Psoas muscle (tissue), 8 donors: Measurements from ENCODE around the gene NTRK3. TPM values are rescaled to one million over a fixed set of nuclear protein-coding genes. Genes with fewer than 3 reads are reported as not detected.

ENCODE experiments used
- ATAC-seq, 4 donors: fragments of 200-7000 bp; cut with Tn5 transposase; one replicate each; pipeline ENCODE4 v1.9.1; 2020; ENCODE audit warnings: moderate library complexity in 3 of 4, mild to moderate bottlenecking in 2 of 4
- DNase-seq, 2 donors: peaks; one replicate each; pipeline ENCODE4 v3.0.0-alpha.2; 2020
- H3K27ac ChIP-seq: fragments of 200-600 bp; one replicate; pipeline ENCODE4 v1.8.0; 2022
- H3K27me3 ChIP-seq, 3 donors: fragments of 200-600 bp in 1 of 3; one replicate each; pipeline versions ENCODE4 v1.6.1 to v1.8.0; 2013 to 2022; ENCODE audit warnings: low read length in 2 of 3, mild to moderate bottlenecking in 2 of 3, moderate library complexity in 1 of 3; ENCODE audit not compliant: insufficient read depth in 3 of 3
- H3K36me3 ChIP-seq, 2 donors: fragments of 200-600 bp in 1 of 2; one replicate each; pipeline versions ENCODE4 v1.6.1 to v1.8.0; 2013 to 2022; ENCODE audit warnings: low read depth in 1 of 2, mild to moderate bottlenecking in 1 of 2, moderate library complexity in 1 of 2; ENCODE audit not compliant: insufficient read depth in 1 of 2
- H3K4me1 ChIP-seq: fragments of 200-600 bp; one replicate; pipeline ENCODE4 v1.8.0; 2022
- H3K4me3 ChIP-seq: fragments of 200-600 bp; one replicate; pipeline ENCODE4 v1.8.0; 2022; ENCODE audit warnings: mild to moderate bottlenecking
- H3K9me3 ChIP-seq: fragments of 200-600 bp; one replicate; pipeline ENCODE4 v1.8.0; 2022
- WGBS, 3 donors: extraction: QIAGEN DNeasy Blood & Tissue Kit; methylation state at CpG; one replicate each; pipeline versions ENCODE4 v1.1.6 to v1.1.7; 2013; 5-methylcytosine and 5-hydroxymethylcytosine counted together
- intact Hi-C, 2 donors: fragments of 100-400 bp; cut with DNase I; formaldehyde crosslinking; loops; one replicate each; pipeline versions ENCODE4 v1.11.0 to v1.14.2; 2022
- polyA plus RNA-seq, 3 donors: library from polyadenylated mRNA; stranded (reverse); fragments of 200-250 nt; gene quantifications; one replicate each; pipeline ENCODE4 v1.2.3, GENCODE V29; 2013
- total RNA-seq, 4 donors: library from RNA; stranded (reverse); fragmentation: NEBNext Ultra II Directional in 2 of 4; extraction: Animal tissue kit (Norgen Biotek cat#: 25700) in 2 of 4; gene quantifications; one replicate each; pipeline versions ENCODE4 v1.2.1 to v1.2.4, GENCODE V29; 2021 to 2023
- TF ChIP-seq, protein P1 (sequence below): fragments of 200-600 bp; IDR thresholded peaks from one replicate; pipeline ENCODE4 v1.8.0; 2022; ENCODE audit warnings: antibody characterized with exemption
- donor health status: healthy with polysubstance abuse.
- donor health status: DM: no; HTN: no; CAD: no; lungs with moderate emphysema.
- donor health status: Bipolar disorder and iron deficiency.
- donor health status: healthy.
- donor health status: DM: yes; HTN: yes; CAD: no.
- donor health status: DM: no; HTN: no; CAD: no.
- donor health status: DM: no; HTN: no; CAD: no.
- donor health status: DM: yes; HTN: yes; CAD: no.

NTRK3 gene
- total and polyA plus RNA-seq, 7 donors = 0.17 to 1.7 (median 0.57) TPM

DNA sequence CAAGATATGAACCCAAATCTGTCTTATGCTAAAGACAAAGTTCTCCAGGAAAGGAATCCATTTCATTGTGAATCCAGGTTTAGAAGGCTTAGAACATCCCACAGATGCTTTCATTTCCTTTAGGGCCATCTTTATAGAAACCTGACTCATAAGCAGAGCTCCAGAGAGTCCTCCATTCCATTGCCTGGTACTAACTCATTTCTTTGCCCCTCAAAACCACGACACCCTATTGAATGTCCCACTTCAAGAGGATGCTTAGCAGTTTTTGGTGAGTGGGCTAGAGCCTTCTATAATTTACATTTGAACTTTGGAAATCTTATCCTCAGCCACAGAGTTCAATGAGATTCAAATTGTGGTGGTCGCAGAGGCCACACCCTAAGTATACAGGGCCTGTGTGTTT lies 325.0 kb downstream of the NTRK3 start:
- Histone ChIP-seq H3K27ac (no peak overlapping the region), H3K4me1 (no peaks in the 10 kb centered on the region), H3K4me3 (no peak overlapping the region), H3K27me3 (no peaks in the 10 kb centered on the region), H3K36me3 (no peaks in the 10 kb centered on the region), H3K9me3 (no peaks in the 10 kb centered on the region)
- WGBS, 3 donors = 93 to 94% (median 94%) methylated on average over 2 of the region's 2 CpGs
- TF ChIP-seq, protein P1, sequence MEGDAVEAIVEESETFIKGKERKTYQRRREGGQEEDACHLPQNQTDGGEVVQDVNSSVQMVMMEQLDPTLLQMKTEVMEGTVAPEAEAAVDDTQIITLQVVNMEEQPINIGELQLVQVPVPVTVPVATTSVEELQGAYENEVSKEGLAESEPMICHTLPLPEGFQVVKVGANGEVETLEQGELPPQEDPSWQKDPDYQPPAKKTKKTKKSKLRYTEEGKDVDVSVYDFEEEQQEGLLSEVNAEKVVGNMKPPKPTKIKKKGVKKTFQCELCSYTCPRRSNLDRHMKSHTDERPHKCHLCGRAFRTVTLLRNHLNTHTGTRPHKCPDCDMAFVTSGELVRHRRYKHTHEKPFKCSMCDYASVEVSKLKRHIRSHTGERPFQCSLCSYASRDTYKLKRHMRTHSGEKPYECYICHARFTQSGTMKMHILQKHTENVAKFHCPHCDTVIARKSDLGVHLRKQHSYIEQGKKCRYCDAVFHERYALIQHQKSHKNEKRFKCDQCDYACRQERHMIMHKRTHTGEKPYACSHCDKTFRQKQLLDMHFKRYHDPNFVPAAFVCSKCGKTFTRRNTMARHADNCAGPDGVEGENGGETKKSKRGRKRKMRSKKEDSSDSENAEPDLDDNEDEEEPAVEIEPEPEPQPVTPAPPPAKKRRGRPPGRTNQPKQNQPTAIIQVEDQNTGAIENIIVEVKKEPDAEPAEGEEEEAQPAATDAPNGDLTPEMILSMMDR = no peak
- intact Hi-C loops = no loop called here
- ATAC-seq (no peak), DNase-seq (no peak)

DNA sequence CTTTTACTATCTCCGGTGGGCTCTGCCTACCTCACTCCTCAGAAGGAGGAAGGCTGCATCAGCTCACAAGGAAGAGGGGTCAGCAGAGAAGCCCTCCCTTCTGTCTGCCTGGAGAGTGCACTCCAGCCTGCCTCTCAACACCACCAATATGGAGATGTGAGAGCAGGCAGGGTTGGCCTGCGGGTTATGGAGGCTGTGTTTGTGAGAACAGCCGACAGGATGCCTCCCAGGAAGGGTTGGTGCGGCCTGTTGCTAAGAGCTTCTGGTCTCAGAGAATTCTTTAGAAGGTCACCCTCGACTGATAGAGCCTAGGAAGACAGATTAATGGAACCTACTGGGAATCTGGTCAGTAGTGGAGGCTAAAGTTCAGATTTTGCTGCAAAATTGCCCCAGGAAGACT lies 326.1 kb downstream of the NTRK3 start:
- DNase-seq = no peak
- Histone ChIP-seq H3K4me1 (no peaks in the 10 kb centered on the region), H3K27me3 (no peaks in the 10 kb centered on the region), H3K36me3 (no peaks in the 10 kb centered on the region), H3K4me3 (no peak overlapping the region), H3K27ac (no peak overlapping the region), H3K9me3 (no peaks in the 10 kb centered on the region)
- no peak for ATAC-seq
- TF ChIP-seq, protein P1 = no peak
- intact Hi-C loops = no loop called here
- 77 to 89% (median 88%) methylated on average over 5 of the region's 5 CpGs for WGBS, 3 donors

DNA sequence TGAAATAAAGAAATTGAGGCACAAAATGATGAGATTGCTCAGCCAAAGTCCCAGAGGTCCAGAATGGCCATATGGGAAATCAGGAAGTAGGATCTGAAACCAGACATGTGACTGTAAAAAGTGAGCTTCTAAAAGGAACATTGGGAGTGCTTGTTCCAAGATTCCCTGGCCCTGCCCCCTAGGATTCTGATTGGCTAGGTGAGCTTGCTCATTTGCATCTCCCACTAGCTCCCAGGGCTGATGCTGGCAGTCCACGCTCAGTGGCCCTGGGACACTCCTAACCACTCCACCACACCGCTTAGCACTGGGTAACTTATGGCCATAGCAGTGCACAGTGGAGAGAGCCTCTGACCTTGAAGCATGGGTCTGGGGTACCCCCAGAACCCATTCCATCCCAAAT lies 326.7 kb downstream of the NTRK3 start:
- 83 to 96% (median 89%) methylated on average over 2 of the region's 2 CpGs for WGBS, 3 donors
- H3K4me1 ChIP-seq = no peaks in the 10 kb centered on the region
- no peaks in the 10 kb centered on the region for H3K27me3 ChIP-seq
- intact Hi-C loops = no loop called here
- DNase-seq (no peak), ATAC-seq (no peak)
- no peak overlapping the region for H3K27ac ChIP-seq
- TF ChIP-seq, protein P1 = no peak
- no peak overlapping the region for H3K4me3 ChIP-seq
- H3K9me3 ChIP-seq = no peaks in the 10 kb centered on the region
- H3K36me3 ChIP-seq = no peaks in the 10 kb centered on the region

DNA sequence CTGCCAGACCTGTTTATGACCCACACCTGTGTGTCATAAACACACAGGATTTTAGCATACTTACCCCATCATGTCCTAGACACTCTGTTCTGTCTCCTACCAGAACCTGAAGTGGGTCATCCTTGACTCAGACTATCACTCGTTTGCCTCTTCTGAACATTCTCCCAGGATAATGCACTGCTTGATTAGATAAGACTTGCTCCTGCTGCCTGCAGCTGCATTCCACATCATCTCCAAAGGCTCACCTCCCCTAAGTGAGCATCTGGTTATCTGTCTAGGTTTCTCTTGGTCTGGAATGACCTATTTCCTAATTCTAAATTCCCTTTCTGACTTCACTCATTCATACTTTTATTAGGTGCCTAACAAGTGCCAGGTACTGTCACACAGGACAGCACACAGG lies 332.1 kb downstream of the NTRK3 start:
- Histone ChIP-seq H3K27me3 (peaks cover 0 to 2% (median 0%) of the 10 kb centered on the region in 3 donors), H3K4me1 (no peaks in the 10 kb centered on the region), H3K9me3 (no peaks in the 10 kb centered on the region), H3K4me3 (no peak overlapping the region), H3K36me3 (no peaks in the 10 kb centered on the region), H3K27ac (no peak overlapping the region)
- ATAC-seq (no peak), DNase-seq (no peak)
- intact Hi-C loops = no loop called here
- TF ChIP-seq, protein P1 = no peak
- 84 to 90% (median 86%) methylated on average over 1 of the region's 1 CpG for WGBS, 3 donors

DNA sequence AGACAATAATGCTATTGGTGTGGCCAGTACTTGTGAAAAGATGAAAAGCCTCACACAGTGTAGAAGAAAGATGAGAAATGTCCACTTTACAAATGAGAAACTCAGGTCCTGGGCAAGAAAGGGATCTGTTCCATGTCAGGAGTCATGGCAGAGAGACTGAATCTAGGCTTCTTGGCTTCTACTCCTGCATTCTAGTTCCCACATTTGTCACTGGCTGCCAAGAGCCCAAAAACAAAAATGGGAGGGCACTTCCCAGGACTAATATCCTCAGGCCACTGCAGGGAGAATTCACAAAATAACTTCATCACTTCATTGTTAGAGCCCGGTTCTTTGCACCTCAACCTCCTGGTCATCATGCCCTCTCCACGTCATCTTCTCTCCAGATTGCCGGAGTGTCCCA lies 337.5 kb downstream of the NTRK3 start:
- DNase-seq (no peak), ATAC-seq (no peak)
- no peak overlapping the region for H3K4me3 ChIP-seq
- intact Hi-C loops = no loop called here
- H3K27ac ChIP-seq = no peak overlapping the region
- peaks cover 0 to 7% (median 0%) of the 10 kb centered on the region in 3 donors for H3K27me3 ChIP-seq
- WGBS, 3 donors = 68 to 93% (median 79%) methylated on average over 3 of the region's 3 CpGs
- no peaks in the 10 kb centered on the region for H3K4me1 ChIP-seq
- TF ChIP-seq, protein P1 = no peak
- H3K36me3 ChIP-seq = no peaks in the 10 kb centered on the region
- H3K9me3 ChIP-seq = no peaks in the 10 kb centered on the region
